GDM1 (cell line): ENCODE data around the gene CTDSPL2.
"Not testable (repeated sequence)": the region's sequence is repeated elsewhere in the genome, so short reads cannot be mapped to it uniquely, and the experiment has no call there.

ENCODE experiments used
- DNase-seq: peaks from one replicate; lab custom pipeline; 2025; lab: John Stamatoyannopoulos, UW

CTDSPL2 gene

DNA sequence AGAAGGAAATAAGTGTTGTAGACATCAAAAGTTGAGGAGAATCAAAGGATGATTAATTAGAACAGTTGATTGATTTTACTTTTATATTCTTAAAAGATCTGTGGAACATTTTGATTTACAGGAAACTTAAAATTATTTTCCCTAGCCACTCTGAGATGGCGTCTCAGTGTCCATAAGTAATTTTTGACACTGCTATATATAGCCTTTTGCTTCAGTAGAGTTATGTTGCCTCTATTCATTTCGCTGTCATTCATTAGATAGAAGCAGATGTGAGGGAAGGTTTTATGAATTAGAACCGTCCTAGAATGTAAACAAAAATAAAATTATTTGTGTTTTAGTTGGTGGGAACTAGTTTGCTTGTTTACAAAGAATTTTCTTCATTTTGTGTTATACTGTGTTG is 58.5 kb downstream of the CTDSPL2 start:
- no peak for DNase-seq

DNA sequence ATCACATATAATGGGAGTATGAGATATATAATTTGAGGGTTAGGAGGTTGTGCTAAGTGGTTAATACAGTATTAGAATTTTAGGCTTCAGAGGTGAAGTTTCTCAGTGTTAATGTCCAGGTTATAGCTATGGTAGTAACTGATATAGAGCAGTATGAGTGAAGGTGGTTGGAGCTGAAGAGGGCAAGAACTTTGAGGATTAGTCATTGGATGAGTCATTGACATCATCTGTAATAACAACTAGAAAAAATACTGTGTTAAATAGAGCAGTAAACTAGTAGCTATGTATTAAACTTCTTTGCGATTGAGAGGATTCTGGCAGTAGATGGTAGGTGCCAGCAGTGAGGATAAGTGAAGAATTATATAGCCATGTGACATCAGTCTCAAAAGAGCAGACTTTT is 62.0 kb downstream of the CTDSPL2 start:
- no peak for DNase-seq

DNA sequence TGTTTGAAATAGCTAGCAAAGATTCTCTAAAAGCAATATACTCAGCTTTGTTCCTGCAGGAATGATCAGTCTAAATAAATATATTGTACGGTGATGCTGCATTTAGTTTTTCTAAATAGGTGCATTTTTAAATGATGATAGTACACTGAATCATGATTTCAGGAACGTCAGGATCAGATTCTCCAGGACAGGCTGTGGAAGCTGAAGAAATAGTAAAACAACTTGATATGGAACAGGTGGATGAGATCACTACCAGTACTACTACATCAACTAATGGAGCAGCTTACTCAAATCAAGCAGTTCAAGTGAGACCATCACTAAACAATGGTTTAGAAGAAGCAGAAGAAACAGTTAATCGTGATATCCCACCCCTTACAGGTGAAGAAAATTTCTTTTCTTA is 63.2 kb downstream of the CTDSPL2 start:
- DNase-seq = no peak

DNA sequence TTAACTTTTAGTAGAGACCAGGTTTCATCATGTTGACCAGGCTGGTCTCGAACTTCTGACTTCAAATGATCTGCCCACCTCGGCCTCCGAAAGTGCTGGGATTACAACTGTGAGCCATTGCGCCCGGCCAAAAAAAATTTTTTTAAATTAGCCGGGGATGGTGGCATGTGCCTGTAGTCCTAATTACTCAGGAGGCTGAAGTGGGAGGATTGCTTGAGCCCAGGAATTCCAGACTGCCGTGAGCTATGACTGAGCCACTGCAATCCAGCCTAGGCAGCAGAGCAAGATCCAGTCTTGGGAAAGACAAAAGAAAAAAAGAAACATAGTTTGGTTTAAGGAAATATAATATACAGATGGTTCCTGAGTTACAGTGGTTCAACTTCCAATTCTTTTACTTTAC is 64.6 kb downstream of the CTDSPL2 start:
- no peak for DNase-seq

DNA sequence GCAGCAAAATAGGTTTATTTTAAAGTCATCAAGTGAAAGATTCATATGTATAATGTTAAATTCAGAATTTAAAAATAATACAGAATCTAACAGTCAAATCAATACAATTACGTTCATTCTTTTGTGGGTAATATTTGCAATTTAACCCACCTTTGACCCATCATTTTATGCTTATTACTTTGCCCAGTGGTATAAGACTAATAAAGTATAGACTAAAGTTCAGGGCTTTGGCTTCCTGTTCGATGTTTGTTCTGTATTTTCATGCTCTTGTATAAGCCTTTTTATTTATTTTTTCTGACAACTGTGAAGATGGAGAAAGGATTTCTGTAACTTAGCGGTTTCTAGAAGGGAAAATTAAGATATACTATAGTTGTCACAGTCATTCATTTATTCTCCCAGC is 65.2 kb downstream of the CTDSPL2 start:
- no peak for DNase-seq

DNA sequence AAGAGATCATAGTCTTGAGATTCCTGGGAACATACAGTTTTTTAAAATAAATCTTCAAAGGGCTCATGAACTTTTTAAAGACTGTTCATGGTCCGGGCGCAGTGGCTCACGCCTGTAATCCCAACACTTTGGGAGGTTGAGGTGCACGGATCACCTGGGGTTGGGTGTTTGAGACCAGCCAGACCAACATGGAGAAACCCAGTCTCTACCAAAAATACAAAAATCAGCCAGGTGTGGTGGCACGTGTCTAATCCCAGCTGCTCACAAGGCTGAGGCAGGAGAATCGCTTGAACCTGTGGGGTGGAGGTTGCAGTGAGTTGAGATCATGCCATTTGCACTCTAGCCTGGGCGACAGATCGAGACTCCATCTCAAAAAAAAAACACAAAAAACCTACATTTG is 68.1 kb downstream of the CTDSPL2 start:
- no peak for DNase-seq

DNA sequence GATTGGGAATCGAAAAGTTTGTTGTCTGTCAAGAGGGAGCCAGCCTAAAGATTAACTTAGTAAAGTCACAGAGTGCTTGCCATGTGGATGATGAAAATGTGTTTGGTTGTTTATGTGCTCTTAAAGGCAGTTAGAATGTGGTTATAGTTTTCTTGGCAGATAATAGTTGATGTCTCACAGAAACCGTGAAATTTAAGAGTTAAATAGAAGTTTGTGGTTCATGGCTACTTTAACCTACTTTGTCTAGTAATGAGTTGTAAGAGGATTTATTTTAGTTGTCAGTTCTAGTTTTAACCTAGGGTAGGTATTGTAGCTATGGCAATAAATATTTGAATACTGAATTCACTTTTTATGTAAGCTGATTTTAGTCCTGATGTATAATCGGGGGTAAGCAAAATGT is 73.1 kb downstream of the CTDSPL2 start:
- DNase-seq = no peak

DNA sequence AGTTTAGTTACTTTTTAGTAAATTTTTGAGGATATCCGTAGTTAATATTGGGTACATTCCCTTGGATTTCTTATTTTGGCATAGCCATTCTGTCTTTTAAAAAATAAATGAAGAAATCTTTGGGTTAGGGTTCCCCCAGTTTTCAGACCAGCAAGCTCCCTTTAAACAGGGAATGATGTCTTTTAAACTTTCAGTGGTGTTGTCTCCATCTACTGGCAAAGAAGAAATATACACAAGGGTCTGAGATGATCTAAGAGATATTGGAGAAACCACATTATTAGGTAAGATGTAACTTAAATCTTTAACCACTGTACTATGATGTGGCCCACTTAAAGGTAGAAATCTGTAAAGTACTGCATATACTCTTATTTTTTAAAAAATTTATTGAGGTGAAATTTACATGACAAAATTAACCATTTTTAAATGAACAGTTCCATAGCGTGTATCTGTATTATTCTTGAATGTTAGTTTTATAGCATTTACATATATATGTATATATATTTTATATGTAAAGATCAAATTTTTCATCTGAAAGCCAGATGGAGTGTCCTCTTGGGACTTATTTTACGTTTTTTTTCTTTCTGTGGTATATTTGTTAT is 74.4 kb downstream of the CTDSPL2 start:
- peak; percentile 12 for DNase-seq

DNA sequence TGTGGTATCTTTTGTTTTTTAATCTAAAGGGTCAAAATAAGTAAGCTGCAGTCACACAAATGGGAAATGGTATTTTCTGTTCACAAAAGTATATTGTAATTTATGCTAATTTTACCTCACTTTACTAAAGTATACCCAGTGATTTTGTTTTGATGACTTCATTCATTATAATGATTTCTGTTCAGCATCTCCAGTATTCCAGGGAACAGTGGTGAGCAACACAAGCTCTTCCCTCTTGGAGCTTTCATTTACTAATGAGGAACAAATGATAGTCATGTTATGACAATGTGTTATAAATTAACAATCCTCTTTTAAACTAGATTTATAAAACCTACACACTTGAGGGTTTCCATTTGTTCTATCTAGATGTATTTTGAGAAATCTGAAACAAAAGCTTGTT is 89.0 kb downstream of the CTDSPL2 start:
- no peak for DNase-seq

DNA sequence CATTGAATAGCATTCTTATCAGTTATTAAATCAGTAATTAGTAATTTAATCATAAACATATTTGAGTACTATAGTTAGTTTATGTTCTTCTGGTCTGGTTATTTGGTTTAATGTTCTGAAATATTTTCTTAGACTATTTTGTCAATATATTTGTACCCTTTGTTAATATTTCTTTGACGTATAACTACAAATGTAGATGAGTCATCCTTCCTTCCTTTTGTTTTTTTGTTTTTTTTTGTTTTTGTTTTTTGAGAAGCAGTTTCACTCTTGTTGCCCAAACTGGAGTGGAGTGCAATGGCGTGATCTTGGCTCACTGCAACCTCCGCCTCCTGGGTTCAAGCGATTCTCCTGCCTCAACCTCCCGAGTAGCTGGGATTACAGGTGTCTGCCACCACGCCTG is 92.1 kb downstream of the CTDSPL2 start:
- no peak for DNase-seq

DNA sequence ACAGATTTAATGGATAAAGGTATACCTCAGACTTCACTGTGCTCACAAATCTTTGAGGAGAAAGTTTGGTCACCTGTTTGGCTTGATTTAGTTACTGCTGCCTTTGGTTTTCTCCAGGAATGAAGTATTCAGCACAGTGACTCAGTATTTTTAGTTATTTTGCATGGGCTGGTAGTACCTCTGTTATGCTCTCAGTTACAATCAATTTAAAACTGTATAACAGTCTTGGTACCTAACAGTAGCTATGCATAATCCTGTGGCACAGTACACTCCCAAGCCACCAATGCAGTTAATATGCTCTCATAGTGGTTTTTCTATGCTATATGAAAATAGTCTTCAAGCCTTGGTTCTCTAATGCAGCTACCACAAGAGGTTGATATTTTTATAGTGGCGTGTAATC is 97.6 kb downstream of the CTDSPL2 start:
- no peak for DNase-seq

DNA sequence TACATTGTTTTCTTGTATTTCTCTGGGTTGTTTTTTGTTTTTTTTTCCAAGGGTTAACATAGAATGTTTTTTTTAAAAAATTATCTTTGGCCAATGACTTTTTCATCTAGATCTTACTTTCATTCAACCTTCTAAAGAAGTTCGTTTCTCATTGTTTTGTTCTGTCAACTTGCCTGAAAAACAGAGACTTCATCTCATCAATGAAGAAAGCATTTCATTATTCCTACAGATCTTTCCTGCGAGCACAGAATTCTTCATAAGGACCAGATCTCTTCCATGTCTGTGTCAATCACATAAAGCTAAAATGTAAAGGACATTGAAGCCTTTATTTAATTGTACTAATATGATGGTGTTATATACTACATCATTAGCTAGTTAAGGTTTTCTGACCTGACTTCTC is 99.8 kb downstream of the CTDSPL2 start:
- DNase-seq = no peak

DNA sequence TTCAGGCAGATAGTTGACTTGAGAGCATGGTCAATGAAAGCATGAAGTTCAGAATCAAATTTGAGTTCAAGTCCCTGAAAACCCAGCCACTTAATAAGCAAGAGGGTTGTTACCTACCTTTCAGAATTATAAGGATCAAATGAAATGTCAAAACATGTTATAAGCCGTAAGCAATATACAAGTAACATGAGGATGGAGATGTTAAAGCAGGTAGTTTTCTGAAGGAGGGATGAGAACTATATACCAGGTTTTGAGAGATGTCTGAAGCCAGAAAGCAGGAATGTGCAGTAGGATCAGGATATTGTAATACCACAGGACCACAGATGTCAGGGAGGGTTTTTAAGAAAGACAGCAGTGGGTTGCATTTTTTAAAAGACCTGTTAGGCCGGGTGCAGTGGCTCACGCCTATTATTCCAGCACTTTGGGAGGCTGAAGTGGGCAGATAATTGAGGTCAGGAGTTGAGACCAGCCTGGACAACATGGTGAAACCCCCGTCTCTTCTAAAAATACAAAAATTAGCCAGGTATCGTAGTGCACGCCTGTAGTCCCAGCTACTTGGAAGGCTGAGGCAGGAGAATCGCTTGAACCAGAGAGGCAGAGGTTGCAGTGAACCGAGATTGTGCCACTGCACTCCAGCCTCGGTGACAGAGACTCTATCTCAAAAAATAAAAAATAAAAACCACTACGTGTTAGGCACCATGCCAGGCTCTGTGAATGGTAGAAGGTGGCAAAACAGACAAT is 102.6 kb downstream of the CTDSPL2 start:
- DNase-seq = no peak

DNA sequence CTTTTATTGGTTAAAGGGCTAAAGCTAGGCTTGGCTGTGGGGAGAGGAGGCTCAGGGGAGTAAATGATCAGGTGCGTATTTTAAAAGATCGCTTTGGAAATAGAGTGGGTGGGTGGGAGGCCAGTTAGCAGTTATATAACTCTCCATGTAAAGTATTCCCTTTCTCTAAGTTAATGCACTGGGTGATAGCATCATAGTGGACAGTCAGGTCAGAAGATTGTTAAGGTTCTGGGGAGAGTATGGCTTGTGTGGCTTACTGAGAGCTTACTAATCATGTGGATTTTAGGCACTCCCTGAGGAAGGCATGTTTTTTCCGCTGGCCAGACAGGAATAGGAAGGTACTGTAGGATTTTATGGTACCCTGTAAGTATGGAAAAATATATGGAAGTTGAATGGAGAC is 103.2 kb downstream of the CTDSPL2 start:
- DNase-seq = no peak

DNA sequence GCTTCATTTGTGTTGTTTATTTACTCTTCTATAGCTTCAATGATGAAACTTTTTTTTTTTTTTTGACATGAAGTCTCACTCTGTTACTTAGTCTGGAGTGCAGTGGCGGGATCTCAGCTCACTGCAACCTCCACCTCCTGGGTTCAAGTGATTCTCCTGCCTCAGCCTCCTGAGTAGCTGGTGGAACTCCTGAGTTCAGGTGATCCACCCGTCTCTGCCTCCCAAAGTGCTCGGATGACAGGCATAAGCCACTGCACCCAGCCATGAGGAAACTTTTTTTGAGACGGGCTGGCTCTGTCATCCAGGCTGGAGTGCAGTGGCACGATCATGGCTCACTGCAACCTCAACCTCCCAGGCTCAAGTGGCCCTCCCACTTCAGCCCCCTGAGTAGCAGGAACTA is 104.8 kb downstream of the CTDSPL2 start:
- DNase-seq = not testable (repeated sequence)

DNA sequence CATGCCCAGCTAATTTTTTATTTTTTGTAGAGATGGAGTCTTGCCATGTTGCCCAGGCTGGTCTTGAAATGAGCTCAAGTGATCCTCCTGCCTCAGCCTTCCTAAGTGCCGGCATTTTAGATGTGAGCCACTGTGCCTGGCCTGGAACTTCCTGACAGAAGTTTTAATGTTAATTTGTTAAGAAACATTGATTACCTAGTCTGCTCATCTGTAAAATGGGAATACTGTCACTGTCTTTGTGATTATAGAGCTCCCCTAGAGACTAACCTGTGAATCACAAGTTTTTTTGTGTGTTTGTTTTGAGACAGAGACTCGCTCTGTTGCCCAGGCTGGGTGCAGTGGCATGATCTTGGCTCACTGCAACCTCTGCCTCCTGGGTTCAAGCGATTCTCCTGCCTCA is 105.3 kb downstream of the CTDSPL2 start:
- DNase-seq = no peak

DNA sequence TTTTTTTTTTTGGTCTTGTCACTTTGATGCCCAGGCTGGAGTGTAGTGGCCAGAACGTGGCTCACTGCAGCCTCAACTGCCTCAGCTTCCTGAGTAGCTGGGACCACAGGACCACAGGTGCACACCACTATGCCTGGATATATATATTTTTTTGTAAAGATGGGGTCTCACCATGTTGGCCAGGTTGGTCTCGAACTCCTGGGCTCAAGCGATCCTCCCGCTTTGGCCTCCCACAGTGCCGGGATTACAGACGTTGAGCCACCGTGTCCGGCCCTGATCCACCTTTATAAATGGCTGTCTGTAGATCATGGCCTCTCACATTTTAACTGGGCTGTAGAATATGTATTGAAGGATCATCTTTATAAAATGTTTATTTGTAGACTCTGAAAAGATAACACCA is 107.7 kb downstream of the CTDSPL2 start:
- no peak for DNase-seq

DNA sequence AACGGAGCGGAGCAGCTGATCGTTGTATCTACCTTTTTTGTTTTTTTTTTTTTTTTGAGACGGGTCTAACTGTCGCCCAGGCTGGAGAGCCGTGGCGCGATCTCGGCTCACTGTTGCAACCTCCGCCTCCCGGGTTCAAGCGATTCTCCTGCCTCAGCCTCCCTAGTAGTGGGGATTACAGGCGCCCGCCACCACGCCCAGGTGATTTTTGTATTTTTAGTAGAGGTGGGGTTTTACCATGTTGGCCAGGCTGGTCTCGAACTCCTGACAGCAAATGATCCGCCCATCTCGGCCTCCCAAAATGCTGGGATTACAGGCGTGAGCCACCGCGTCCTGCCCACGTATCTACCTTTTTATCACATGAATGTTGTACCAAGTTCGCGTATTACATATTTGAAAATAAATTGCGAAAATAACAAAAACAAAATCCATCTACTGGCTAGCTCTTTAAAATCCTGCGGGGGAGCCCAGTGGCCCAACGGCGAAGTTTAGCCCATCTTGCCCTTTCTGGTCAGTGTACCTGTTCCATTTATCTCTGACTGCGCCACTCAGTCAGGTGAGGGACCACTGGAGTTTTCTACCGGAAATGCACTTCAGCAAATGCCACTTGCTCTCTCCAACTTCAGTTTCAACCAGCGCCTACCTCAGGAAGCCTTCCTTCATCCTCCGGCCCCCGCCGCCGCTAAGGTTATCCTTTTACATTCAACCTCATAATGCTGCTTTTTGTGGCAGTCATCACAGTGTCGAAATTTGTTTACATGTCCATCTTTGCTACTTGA is 108.3 kb downstream of the CTDSPL2 start:
- no peak for DNase-seq

DNA sequence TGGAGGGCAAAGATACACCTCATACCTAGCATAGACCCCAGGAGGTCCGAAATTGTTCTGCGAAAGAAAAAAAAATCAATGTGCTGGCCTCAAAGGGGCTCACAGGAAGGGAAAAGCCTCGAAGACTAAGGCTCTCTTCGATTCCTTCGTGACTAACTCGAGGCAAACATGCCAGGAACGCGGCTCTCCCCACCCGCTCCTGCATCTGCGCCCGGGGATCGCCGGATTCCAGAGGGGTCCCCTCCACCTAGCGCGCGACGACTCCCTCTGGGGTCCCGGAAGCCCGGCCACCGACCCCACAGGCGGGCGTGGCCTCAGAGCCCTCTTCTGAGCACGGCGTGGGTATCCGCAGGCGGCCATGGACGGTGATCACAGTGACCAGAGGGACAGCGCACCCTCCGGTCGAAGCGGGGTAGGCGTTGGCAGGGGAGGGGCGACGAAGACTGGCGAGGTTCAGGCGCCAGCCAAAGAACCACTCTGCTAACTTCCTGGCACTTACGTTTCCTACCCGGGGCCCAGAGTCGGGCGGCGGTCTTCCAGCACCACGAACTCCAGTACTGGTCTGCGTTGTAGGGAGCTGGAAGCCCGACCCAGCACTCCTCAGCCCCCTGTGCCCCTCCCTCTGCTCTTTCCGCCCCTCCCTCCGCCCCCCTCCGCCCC is 109.0 kb downstream of the CTDSPL2 start:
- no peak for DNase-seq

DNA sequence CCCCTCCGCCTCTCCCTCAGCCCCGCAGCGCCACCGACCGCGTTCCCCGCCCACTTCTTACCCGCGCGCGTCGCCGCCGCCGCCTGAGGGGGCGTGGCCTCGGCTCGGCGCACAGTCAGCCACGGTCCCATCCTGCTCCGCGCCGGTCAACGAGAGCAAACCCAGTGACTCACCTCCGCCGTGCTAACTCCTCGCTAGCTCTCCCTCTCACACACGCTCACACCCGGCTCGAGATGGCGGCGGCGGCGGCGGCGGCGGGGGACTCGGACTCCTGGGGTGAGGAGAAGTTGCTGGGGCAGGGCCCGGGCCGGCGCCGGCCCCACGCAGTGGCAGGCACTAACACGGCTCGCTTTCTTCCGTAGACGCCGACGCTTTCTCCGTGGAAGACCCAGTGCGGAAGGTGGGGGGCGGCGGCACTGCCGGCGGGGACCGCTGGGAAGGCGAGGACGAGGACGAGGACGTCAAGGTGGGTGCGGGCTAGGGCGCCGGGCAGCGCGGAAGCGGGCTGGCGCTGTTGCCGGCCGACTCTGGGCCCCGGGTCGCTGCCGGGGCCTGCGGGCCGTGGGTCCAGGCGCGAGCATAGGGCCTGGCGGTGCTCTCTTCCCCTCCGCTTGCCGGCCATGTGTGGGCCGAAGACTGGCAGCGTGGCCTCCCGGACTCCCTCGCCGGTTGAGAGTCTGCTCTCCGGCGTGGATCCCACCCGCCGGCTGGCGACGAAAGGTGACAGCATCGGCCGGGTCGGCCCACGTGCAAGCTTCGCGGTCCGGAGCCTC is 109.7 kb downstream of the CTDSPL2 start, which contains the start of gene EIF3J:
Gene EIF3J, plus strand, starts transcription at position 186 of the 773 bp plus-strand sequence. Its CDS starts 48 bp downstream, at position 234.
- DNase-seq = peak; percentile 95

DNA sequence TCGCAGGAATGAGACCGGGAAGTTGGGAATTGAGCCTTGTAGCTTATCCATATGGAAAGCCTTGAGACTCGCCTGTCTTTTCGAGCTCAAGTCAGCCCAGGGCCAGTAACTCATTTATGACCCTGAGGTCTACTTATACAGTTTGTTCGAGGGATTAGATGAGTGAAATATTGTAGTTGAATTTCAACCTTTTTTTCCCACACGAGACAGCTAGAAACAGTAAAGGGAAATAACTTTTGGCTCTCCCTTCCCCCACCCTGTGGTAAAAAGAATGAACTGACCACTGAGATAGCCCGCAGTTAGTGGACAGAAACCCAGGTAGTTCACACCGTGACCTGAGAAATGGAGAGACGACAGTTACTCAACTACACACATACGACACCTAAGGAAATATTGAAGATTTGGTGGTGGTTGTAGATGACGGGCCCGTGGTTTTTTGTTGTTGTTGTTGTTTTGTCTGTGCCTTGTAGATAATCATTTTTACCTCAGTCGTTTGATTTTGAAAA is 110.4 kb downstream of the CTDSPL2 start:
- DNase-seq = no peak
